GM23248 (cell line): ENCODE results near the gene STRAP. TPM values are rescaled to one million over a fixed set of nuclear protein-coding genes. Genes with fewer than 3 reads are reported as not detected.
"Not testable (repeated sequence)": the region's sequence is repeated elsewhere in the genome, so short reads cannot be mapped to it uniquely, and the experiment has no call there.

ENCODE experiments used
- DNase-seq: peaks from one replicate; pipeline ENCODE4 v3.0.0-alpha.2; 2015
- H2AFZ ChIP-seq: fragments of 200-600 bp; sonication (generic); 2 replicates; pipeline ENCODE4 v1.6.1; 2016; ENCODE audit warnings: antibody characterized with exemption
- H3F3A ChIP-seq: fragments of 200-600 bp; sonication (generic); 2 replicates; pipeline ENCODE4 v1.6.1; 2016; ENCODE audit warnings: mild to moderate bottlenecking, antibody characterized with exemption, mixed run types; ENCODE audit not compliant: insufficient read depth
- H3K27ac ChIP-seq: fragments of 200-600 bp; sonication (generic); 2 replicates; pipeline ENCODE4 v1.5.1; 2016; ENCODE audit warnings: mild to moderate bottlenecking
- H3K27me3 ChIP-seq: fragments of 200-600 bp; sonication (generic); replicated peaks from 2 replicates; pipeline ENCODE4 v1.6.1; 2016; ENCODE audit warnings: mild to moderate bottlenecking; ENCODE audit not compliant: insufficient read depth
- H3K36me3 ChIP-seq: fragments of 200-600 bp; sonication (generic); 2 replicates; pipeline ENCODE4 v1.6.1; 2016; ENCODE audit warnings: low read depth, mild to moderate bottlenecking
- H3K4me1 ChIP-seq: fragments of 200-600 bp; sonication (generic); 2 replicates; pipeline ENCODE4 v1.6.1; 2016; ENCODE audit warnings: mild to moderate bottlenecking; ENCODE audit not compliant: insufficient read depth
- H3K4me2 ChIP-seq: fragments of 200-600 bp; sonication (generic); one replicate; pipeline ENCODE4 v1.6.1; 2016; ENCODE audit warnings: mild to moderate bottlenecking; ENCODE audit not compliant: unreplicated experiment
- H3K4me3 ChIP-seq: fragments of 200-600 bp; sonication (generic); 2 replicates; pipeline ENCODE4 v1.5.1; 2016; ENCODE audit warnings: mild to moderate bottlenecking
- H3K79me2 ChIP-seq: fragments of 200-600 bp; sonication (generic); 2 replicates; pipeline ENCODE4 v1.6.1; 2016; ENCODE audit warnings: mild to moderate bottlenecking; ENCODE audit not compliant: insufficient read depth
- H3K9ac ChIP-seq: fragments of 200-600 bp; sonication (generic); 2 replicates; pipeline ENCODE4 v1.6.1; 2016; ENCODE audit warnings: mild to moderate bottlenecking
- H3K9me2 ChIP-seq: fragments of 200-600 bp; sonication (generic); 2 replicates; pipeline ENCODE4 v1.6.1; 2016; ENCODE audit warnings: mixed run types, mild to moderate bottlenecking, moderate library complexity; ENCODE audit not compliant: insufficient read depth
- H3K9me3 ChIP-seq: fragments of 200-600 bp; sonication (generic); one replicate; pipeline ENCODE4 v1.6.1; 2017; ENCODE audit warnings: low read depth
- H4K20me1 ChIP-seq: fragments of 200-600 bp; sonication (generic); 2 replicates; pipeline ENCODE4 v1.6.0; 2016; ENCODE audit not compliant: insufficient read depth
- EZH2 ChIP-seq: fragments of 200-600 bp; sonication (generic); IDR thresholded peaks from 2 replicates; pipeline ENCODE4 v1.6.1; 2018; ENCODE audit warnings: antibody characterized with exemption, mild to moderate bottlenecking; ENCODE audit not compliant: insufficient read depth, poor library complexity, severe bottlenecking
- EZH2phosphoT487 ChIP-seq: fragments of 200-600 bp; sonication (generic); IDR thresholded peaks from 2 replicates; pipeline ENCODE4 v1.6.1; 2018; ENCODE audit warnings: antibody characterized with exemption, moderate library complexity, mild to moderate bottlenecking, low read depth; ENCODE audit not compliant: insufficient read depth
- WGBS, 2 experiments: methylation state at CpG; one replicate each; pipeline ENCODE4 v1.1.6; 2015 to 2017; ENCODE audit warnings: low lambda C conversion rate in 2 of 2, low coverage in 1 of 2; ENCODE audit errors: missing lambda C conversion rate in 2 of 2; 5-methylcytosine and 5-hydroxymethylcytosine counted together
- in situ Hi-C: fragments of 300-500 bp; cut with MboI; formaldehyde crosslinking; loops from 2 replicates; pipeline ENCODE4 v1.15.0; 2020
- polyA plus RNA-seq: library from polyadenylated mRNA; unstranded; fragments of >200 nt; fragmentation: Nextera tagmentation; extraction: Ambion mirVana; gene quantifications from 2 replicates; pipeline ENCODE4 v1.2.1, GENCODE V29; 2016
- total RNA-seq: library from RNA; depleted of rRNA; stranded (reverse); fragments of >200 nt; shearing (Covaris generic); gene quantifications from 2 replicates; pipeline ENCODE4 v1.2.3, GENCODE V29; 2014; rRNA removed

The STRAP gene
- total and polyA plus RNA-seq, 2 experiments from 2014 or later = 128 to 284 TPM

DNA sequence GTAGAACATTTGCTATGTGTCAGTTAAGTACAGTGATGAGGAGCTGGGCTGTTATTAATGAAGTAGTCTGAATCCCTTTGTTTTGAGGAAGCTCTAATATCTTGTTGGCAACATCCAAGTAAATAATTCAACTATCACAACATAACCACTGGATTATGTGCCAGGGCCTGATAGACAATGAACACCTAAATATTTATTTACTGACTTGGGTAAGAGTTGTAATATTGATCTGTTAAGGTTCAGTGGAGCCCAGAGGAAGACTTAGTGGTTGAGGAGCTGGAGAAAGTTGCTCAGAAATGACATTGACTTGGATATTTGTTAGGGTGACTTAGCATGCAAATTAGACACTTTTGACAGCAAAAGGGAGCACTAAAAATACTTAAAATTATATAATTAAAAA is 55.7 kb downstream of the STRAP start:
- Histone ChIP-seq H3K9me2 (no peaks in the 10 kb centered on the region), H3K9me3 (no peaks in the 10 kb centered on the region), H3K79me2 (peaks cover 82% of the 10 kb centered on the region), H3K4me1 (no peaks in the 10 kb centered on the region), H2AFZ (no peak overlapping the region), H4K20me1 (no peaks in the 10 kb centered on the region), H3K4me2 (no peak overlapping the region), H3K27ac (no peak overlapping the region), H3F3A (no peaks in the 10 kb centered on the region), H3K9ac (no peak overlapping the region), H3K27me3 (no peaks in the 10 kb centered on the region), H3K36me3 (no peaks in the 10 kb centered on the region), H3K4me3 (no peak overlapping the region)
- DNase-seq = no peak
- in situ Hi-C loops = no loop called here
- no peak for TF ChIP-seq EZH2phosphoT487
- no peak for TF ChIP-seq EZH2

DNA sequence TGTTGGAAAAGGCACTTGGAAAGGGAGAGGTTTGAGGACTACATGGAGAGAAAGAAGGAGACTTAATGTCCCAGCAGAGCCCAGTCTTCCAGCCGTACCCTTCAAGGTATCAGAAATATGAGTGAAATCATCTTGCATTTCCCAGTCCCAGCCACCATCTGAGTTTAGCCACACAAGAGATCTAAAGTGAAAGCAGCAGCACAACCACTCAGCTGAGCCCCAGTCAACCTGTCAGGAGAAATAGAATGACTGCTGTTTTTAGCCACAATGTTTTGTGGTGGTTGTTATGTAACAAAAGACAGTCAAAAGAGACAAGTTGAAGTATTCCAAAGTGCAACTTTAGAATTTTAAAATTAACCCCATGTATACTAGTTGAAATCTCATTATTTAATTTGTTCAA is 56.9 kb downstream of the STRAP start:
- in situ Hi-C loops = no loop called here
- Histone ChIP-seq H3K9me3 (no peaks in the 10 kb centered on the region), H2AFZ (no peak overlapping the region), H3K9me2 (no peaks in the 10 kb centered on the region), H3F3A (no peaks in the 10 kb centered on the region), H4K20me1 (no peaks in the 10 kb centered on the region), H3K27ac (no peak overlapping the region), H3K9ac (no peak overlapping the region), H3K4me3 (no peak overlapping the region), H3K36me3 (no peaks in the 10 kb centered on the region), H3K4me1 (no peaks in the 10 kb centered on the region), H3K79me2 (peaks cover 78% of the 10 kb centered on the region), H3K27me3 (no peaks in the 10 kb centered on the region), H3K4me2 (no peak overlapping the region)
- WGBS, 2 experiments = 92 to 100% methylated on average over 1 of the region's 1 CpG
- TF ChIP-seq EZH2phosphoT487 = no peak
- no peak for TF ChIP-seq EZH2
- no peak for DNase-seq

DNA sequence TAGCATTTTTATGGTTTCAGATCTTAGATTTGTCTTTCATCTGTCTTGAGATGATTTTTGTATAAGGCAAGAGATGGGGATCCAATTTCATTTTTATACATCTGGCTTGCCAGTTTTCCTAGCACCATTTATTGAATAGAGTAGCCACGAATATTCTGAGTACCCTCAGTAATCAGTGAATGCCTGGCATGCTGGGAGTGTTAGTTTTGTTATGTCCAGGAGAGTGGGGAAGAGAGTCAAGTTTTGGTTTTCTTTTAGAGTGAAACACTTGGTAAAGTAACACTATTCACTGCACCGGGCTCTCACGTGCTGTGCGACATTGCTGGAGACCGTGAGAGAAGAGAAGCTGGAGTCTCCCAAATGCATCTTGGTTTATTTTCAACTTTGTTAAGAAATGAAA is 60.3 kb downstream of the STRAP start:
- Histone ChIP-seq H3K27ac (no peak overlapping the region), H3K4me2 (no peak overlapping the region), H3K4me1 (no peaks in the 10 kb centered on the region), H3K79me2 (peaks cover 69% of the 10 kb centered on the region), H3F3A (no peaks in the 10 kb centered on the region), H3K9me2 (no peaks in the 10 kb centered on the region), H3K36me3 (no peaks in the 10 kb centered on the region), H3K9ac (no peak overlapping the region), H3K4me3 (no peak overlapping the region), H4K20me1 (no peaks in the 10 kb centered on the region), H3K9me3 (no peaks in the 10 kb centered on the region), H2AFZ (no peak overlapping the region), H3K27me3 (no peaks in the 10 kb centered on the region)
- WGBS, 2 experiments = 85 to 96% methylated on average over 5 of the region's 5 CpGs
- DNase-seq = no peak
- TF ChIP-seq EZH2phosphoT487 = no peak
- TF ChIP-seq EZH2 = no peak
- in situ Hi-C loops = no loop called here

DNA sequence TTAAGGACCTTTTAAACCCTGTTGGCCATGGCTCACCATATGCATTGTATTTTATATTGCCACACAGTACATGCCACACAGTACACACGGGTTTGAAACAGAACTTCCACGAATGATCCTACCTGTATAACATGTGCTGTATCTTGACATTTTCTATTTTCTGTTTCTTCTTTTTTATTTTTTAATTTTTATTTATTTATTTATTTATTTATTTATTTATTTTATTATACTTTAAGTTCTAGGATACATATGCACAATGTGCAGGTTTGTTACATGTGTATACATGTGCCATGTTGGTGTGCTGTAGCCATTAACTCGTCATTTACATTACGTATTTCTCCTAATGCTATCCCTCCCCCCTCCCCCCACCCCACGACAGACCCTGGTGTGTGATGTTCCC is 61.3 kb downstream of the STRAP start:
- H3F3A ChIP-seq, H3K9ac ChIP-seq, H3K27me3 ChIP-seq, H4K20me1 ChIP-seq, DNase-seq, H2AFZ ChIP-seq, H3K4me1 ChIP-seq, H3K36me3 ChIP-seq, H3K9me3 ChIP-seq, H3K4me3 ChIP-seq, in situ Hi-C loops, H3K9me2 ChIP-seq, H3K27ac ChIP-seq, H3K4me2 ChIP-seq: not testable (repeated sequence)
- peaks cover 71% of the 10 kb centered on the region for H3K79me2 ChIP-seq
- WGBS, 2 experiments = 76 to 89% methylated on average over 3 to 5 of the region's 5 CpGs

- H3K4me2 ChIP-seq, H3K9me3 ChIP-seq, H3K4me3 ChIP-seq, H3K27ac ChIP-seq, H4K20me1 ChIP-seq, H2AFZ ChIP-seq, H3K27me3 ChIP-seq, H3K9me2 ChIP-seq, H3F3A ChIP-seq, DNase-seq, H3K9ac ChIP-seq, in situ Hi-C loops, H3K36me3 ChIP-seq, H3K4me1 ChIP-seq: not testable (repeated sequence)
- WGBS, 2 experiments = 96 to 100% methylated on average over 10 of the region's 10 CpGs
- H3K79me2 ChIP-seq = peaks cover 86% of the 10 kb centered on the region
Observed at GRCh38 chr12:15948461-15948860, 66.3 kb downstream of the STRAP start.

Other genes with a start within 250 kb of the STRAP start
- gene EPS8, start 93.0 kb upstream of the STRAP start, total RNA-seq = 107 and 123 TPM in 2 replicates
- gene EPS8, start 93.0 kb upstream of the STRAP start, polyA plus RNA-seq = 100 and 103 TPM in 2 replicates
- 43.6 and 47.3 TPM in 2 replicates for gene DERA, start 28.9 kb downstream of the STRAP start, total RNA-seq
- gene DERA, start 28.9 kb downstream of the STRAP start, polyA plus RNA-seq = 70.5 and 71.3 TPM in 2 replicates